ENCODE measurements around the gene AP2A1.
"Not testable (repeated sequence)": the region's sequence is repeated elsewhere in the genome, so short reads cannot be mapped to it uniquely, and the experiment has no call there.

Gene AP2A1

GRCh38 chr19:49766930-49767299 is at the start of gene AP2A1:
AP2A1 (plus strand) TSS chr19:49767001; CDS start chr19:49767134, 133 bp downstream.
- H3K27ac ChIP-seq = peak within 1 kb of the TSS; percentile 75
- no peak for TF ChIP-seq ZFX (IDR thresholded peaks at IDR 0.05)
- no peak for TF ChIP-seq CTCF (conservative IDR thresholded peaks at IDR 0.05)

GRCh38 chr19:49718511-49718910 is 48.3 kb upstream of the AP2A1 start:
- H3K27ac ChIP-seq = no peak overlapping the region
- TF ChIP-seq CTCF (conservative IDR thresholded peaks at IDR 0.05) = no peak
- no peak for TF ChIP-seq ZFX (IDR thresholded peaks at IDR 0.05)

- no peak overlapping the region for H3K27ac ChIP-seq
- TF ChIP-seq ZFX (IDR thresholded peaks at IDR 0.05) = no peak
Observed at GRCh38 chr19:49718991-49719390, 47.8 kb upstream of the AP2A1 start.

- H3K27ac ChIP-seq = not testable (repeated sequence)
Observed at GRCh38 chr19:49719420-49719819, 47.4 kb upstream of the AP2A1 start.

GRCh38 chr19:49727217-49728030 is 39.4 kb upstream of the AP2A1 start:
- TF ChIP-seq CTCF (conservative IDR thresholded peaks at IDR 0.05) = no peak
- no peak for TF ChIP-seq ZFX (IDR thresholded peaks at IDR 0.05)
- H3K27ac ChIP-seq = no peak overlapping the region

GRCh38 chr19:49730166-49730565 is 36.6 kb upstream of the AP2A1 start:
- H3K27ac ChIP-seq = no peak overlapping the region
- no peak for TF ChIP-seq ZFX (IDR thresholded peaks at IDR 0.05)
- TF ChIP-seq CTCF (conservative IDR thresholded peaks at IDR 0.05) = no peak

- no peak for TF ChIP-seq CTCF (conservative IDR thresholded peaks at IDR 0.05)
- TF ChIP-seq ZFX (IDR thresholded peaks at IDR 0.05) = no peak
- no peak overlapping the region for H3K27ac ChIP-seq
Observed at GRCh38 chr19:49738268-49738667, 28.5 kb upstream of the AP2A1 start.

- TF ChIP-seq ZFX (IDR thresholded peaks at IDR 0.05) (no peak), CTCF (conservative IDR thresholded peaks at IDR 0.05) (no peak)
- no peak overlapping the region for H3K27ac ChIP-seq
Observed at GRCh38 chr19:49739098-49739497, 27.7 kb upstream of the AP2A1 start.
